Measurements from ENCODE around the gene TRAPPC2L. TPM values are rescaled to one million over a fixed set of nuclear protein-coding genes. Genes with fewer than 3 reads are reported as not detected.

TRAPPC2L gene
- total RNA-seq, 1 experiment from 2014 or later = 79.1 TPM

- Mint-ChIP-seq H3K4me1 (ENCODE audit: low read depth, unreplicated experiment) (no peaks in the 10 kb centered on the region), H3K27ac (ENCODE audit: unreplicated experiment) (no peak overlapping the region), H3K27me3 (ENCODE audit: unreplicated experiment) (peaks cover 36% of the 10 kb centered on the region), H3K4me3 (ENCODE audit: low read depth, unreplicated experiment) (no peak overlapping the region), H3K36me3 (ENCODE audit: insufficient read depth, unreplicated experiment) (peaks cover 9% of the 10 kb centered on the region), H3K9me3 (ENCODE audit: low read depth, unreplicated experiment) (no peaks in the 10 kb centered on the region)
- no peak for TF ChIP-seq CTCF (IDR thresholded peaks at IDR 0.05; ENCODE audit: unreplicated experiment)
- no peak for DNase-seq
- intact Hi-C loops (cut with micrococcal nuclease; ENCODE audit: unreplicated experiment) = no loop called here
- BruUV-seq (replicated peaks) = no TSS peak
- CTCF ChIA-PET = no interaction called here
These were observed 7.2 kb downstream of the TRAPPC2L start for GRCh38 chr16:88864099-88864498.

GRCh38 chr16:88864521-88864920 lies 7.6 kb downstream of the TRAPPC2L start:
- no peak overlapping the region for H3K4me3 Mint-ChIP-seq (ENCODE audit: low read depth, unreplicated experiment)
- no peak for TF ChIP-seq CTCF (IDR thresholded peaks at IDR 0.05; ENCODE audit: unreplicated experiment)
- CTCF ChIA-PET = no interaction called here
- H3K9me3 Mint-ChIP-seq (ENCODE audit: low read depth, unreplicated experiment) = no peaks in the 10 kb centered on the region
- peaks cover 9% of the 10 kb centered on the region for H3K36me3 Mint-ChIP-seq (ENCODE audit: insufficient read depth, unreplicated experiment)
- DNase-seq = no peak
- H3K4me1 Mint-ChIP-seq (ENCODE audit: low read depth, unreplicated experiment) = no peaks in the 10 kb centered on the region
- no peak overlapping the region for H3K27ac Mint-ChIP-seq (ENCODE audit: unreplicated experiment)
- no TSS peak for BruUV-seq (replicated peaks)
- intact Hi-C loops (cut with micrococcal nuclease; ENCODE audit: unreplicated experiment) = no loop called here
- peaks cover 40% of the 10 kb centered on the region for H3K27me3 Mint-ChIP-seq (ENCODE audit: unreplicated experiment)

- Mint-ChIP-seq H3K4me1 (ENCODE audit: low read depth, unreplicated experiment) (no peaks in the 10 kb centered on the region), H3K9me3 (ENCODE audit: low read depth, unreplicated experiment) (no peaks in the 10 kb centered on the region), H3K27me3 (ENCODE audit: unreplicated experiment) (peaks cover 48% of the 10 kb centered on the region), H3K4me3 (ENCODE audit: low read depth, unreplicated experiment) (no peak overlapping the region), H3K27ac (ENCODE audit: unreplicated experiment) (no peak overlapping the region), H3K36me3 (ENCODE audit: insufficient read depth, unreplicated experiment) (peaks cover 9% of the 10 kb centered on the region)
- intact Hi-C loops (cut with micrococcal nuclease; ENCODE audit: unreplicated experiment) = no loop called here
- TF ChIP-seq CTCF (IDR thresholded peaks at IDR 0.05; ENCODE audit: unreplicated experiment) = no peak
- CTCF ChIA-PET = no interaction called here
- BruUV-seq (replicated peaks) = no TSS peak
- DNase-seq = no peak
These were observed 8.4 kb downstream of the TRAPPC2L start for GRCh38 chr16:88865310-88865709.

GRCh38 chr16:88865742-88866141 lies 8.8 kb downstream of the TRAPPC2L start:
- H3K4me1 Mint-ChIP-seq (ENCODE audit: low read depth, unreplicated experiment) = no peaks in the 10 kb centered on the region
- no peaks in the 10 kb centered on the region for H3K9me3 Mint-ChIP-seq (ENCODE audit: low read depth, unreplicated experiment)
- DNase-seq = no peak
- intact Hi-C loops (cut with micrococcal nuclease; ENCODE audit: unreplicated experiment) = no loop called here
- TF ChIP-seq CTCF (IDR thresholded peaks at IDR 0.05; ENCODE audit: unreplicated experiment) = no peak
- H3K4me3 Mint-ChIP-seq (ENCODE audit: low read depth, unreplicated experiment) = no peak overlapping the region
- peaks cover 9% of the 10 kb centered on the region for H3K36me3 Mint-ChIP-seq (ENCODE audit: insufficient read depth, unreplicated experiment)
- peaks cover 52% of the 10 kb centered on the region for H3K27me3 Mint-ChIP-seq (ENCODE audit: unreplicated experiment)
- CTCF ChIA-PET = no interaction called here
- no peak overlapping the region for H3K27ac Mint-ChIP-seq (ENCODE audit: unreplicated experiment)
- BruUV-seq (replicated peaks) = no TSS peak
